IMR-90 (cell line): Measurements from ENCODE around the gene TMEM63C.

Experiments
- POLR2A ChIP-seq: IDR thresholded peaks from 2 replicates; pipeline ENCODE4 v1.6.1; 2012; ENCODE audit warnings: mild to moderate bottlenecking, low read depth, low read length
- RAD21 ChIP-seq: IDR thresholded peaks from 2 replicates; pipeline ENCODE4 v1.6.1; 2012; ENCODE audit warnings: low read length, improper control_type of control experiment
- RCOR1 ChIP-seq: IDR thresholded peaks from 2 replicates; pipeline ENCODE4 v1.6.1; 2012; ENCODE audit warnings: mild to moderate bottlenecking, low read length, improper control_type of control experiment; ENCODE audit not compliant: insufficient replicate concordance
- RFX5 ChIP-seq: IDR thresholded peaks from 2 replicates; pipeline ENCODE4 v1.8.0; 2012; ENCODE audit warnings: low read depth, mild to moderate bottlenecking, low read length, moderate library complexity
- SMC3 ChIP-seq: fragments of 150-350 bp; IDR thresholded peaks from 2 replicates; pipeline ENCODE4 v1.6.1; 2016; ENCODE audit warnings: low read depth, mild to moderate bottlenecking, antibody characterized with exemption, low read length, moderate library complexity
- TF ChIP-seq, protein P1 (sequence below): conservative IDR thresholded peaks from 2 replicates; pipeline ENCODE4 v1.5.1; 2012; ENCODE audit warnings: mild to moderate bottlenecking, low read depth, low read length, improper control_type of control experiment
- TF ChIP-seq, protein P2 (sequence below): fragments of 150-350 bp; IDR thresholded peaks from 2 replicates; pipeline ENCODE4 v1.6.1; 2017; ENCODE audit warnings: mild to moderate bottlenecking, antibody characterized with exemption, low read length, low read depth

DNA sequence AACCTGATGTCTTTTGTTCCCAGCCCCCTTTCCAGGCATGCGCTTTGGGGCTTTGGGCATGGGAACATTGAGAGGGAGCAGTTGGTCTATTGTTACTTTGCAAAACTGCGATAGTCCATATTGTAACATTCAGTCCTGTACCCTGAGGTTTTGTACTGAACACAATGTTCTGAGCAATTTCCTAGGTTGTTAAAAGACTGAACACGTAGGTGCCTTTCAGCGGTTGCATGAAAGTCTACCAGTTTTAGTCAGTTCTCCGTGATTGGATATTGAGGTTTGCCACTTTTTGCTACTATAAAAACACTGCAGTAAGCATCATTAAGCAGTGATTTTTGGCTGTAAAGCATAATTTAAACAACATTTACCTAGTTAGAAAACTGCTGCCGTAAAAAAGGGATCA lies 69.3 kb downstream of the TMEM63C start:
- no peak for TF ChIP-seq RAD21
- TF ChIP-seq, protein P1, sequence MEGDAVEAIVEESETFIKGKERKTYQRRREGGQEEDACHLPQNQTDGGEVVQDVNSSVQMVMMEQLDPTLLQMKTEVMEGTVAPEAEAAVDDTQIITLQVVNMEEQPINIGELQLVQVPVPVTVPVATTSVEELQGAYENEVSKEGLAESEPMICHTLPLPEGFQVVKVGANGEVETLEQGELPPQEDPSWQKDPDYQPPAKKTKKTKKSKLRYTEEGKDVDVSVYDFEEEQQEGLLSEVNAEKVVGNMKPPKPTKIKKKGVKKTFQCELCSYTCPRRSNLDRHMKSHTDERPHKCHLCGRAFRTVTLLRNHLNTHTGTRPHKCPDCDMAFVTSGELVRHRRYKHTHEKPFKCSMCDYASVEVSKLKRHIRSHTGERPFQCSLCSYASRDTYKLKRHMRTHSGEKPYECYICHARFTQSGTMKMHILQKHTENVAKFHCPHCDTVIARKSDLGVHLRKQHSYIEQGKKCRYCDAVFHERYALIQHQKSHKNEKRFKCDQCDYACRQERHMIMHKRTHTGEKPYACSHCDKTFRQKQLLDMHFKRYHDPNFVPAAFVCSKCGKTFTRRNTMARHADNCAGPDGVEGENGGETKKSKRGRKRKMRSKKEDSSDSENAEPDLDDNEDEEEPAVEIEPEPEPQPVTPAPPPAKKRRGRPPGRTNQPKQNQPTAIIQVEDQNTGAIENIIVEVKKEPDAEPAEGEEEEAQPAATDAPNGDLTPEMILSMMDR = no peak
- TF ChIP-seq RCOR1 = no peak
- no peak for TF ChIP-seq POLR2A
- TF ChIP-seq, protein P2, sequence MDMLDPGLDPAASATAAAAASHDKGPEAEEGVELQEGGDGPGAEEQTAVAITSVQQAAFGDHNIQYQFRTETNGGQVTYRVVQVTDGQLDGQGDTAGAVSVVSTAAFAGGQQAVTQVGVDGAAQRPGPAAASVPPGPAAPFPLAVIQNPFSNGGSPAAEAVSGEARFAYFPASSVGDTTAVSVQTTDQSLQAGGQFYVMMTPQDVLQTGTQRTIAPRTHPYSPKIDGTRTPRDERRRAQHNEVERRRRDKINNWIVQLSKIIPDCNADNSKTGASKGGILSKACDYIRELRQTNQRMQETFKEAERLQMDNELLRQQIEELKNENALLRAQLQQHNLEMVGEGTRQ = no peak
- TF ChIP-seq RFX5 = no peak
- no peak for TF ChIP-seq SMC3
